WTC11 (cell line): Measurements from ENCODE around the gene C19orf85. TPM values are rescaled to one million over a fixed set of nuclear protein-coding genes. Genes with fewer than 3 reads are reported as not detected.
"Not testable (repeated sequence)": the region's sequence is repeated elsewhere in the genome, so short reads cannot be mapped to it uniquely, and the experiment has no call there.

ENCODE experiments used
- ATAC-seq: fragments of 200-7000 bp; cut with Tn5 transposase; 2 replicates; pipeline ENCODE4 v1.10.0; 2021; ENCODE audit warnings: mild to moderate bottlenecking, moderate library complexity
- CTCF ChIA-PET: fragments of 300-600 bp; sonication (Branson Sonifier 250); formaldehyde crosslinking; loops from one replicate; lab custom pipeline; 2021; ENCODE audit warnings: antibody characterized with exemption; lab: Charles Lee
- POLR2A ChIA-PET: fragments of 350-600 bp; sonication (Branson Sonifier 250); formaldehyde crosslinking; loops from one replicate; lab custom pipeline; 2021; ENCODE audit warnings: antibody characterized with exemption; lab: Charles Lee
- DNase-seq: peaks from one replicate; pipeline ENCODE4 v3.0.0; 2021; ENCODE audit warnings: low spot score
- H3K27ac Mint-ChIP-seq: 2 replicates; pipeline ENCODE4 v1.8.0; 2021; ENCODE audit warnings: mixed read lengths
- H3K27me3 Mint-ChIP-seq: 2 replicates; pipeline ENCODE4 v1.8.0; 2021; ENCODE audit warnings: low read depth, mild to moderate bottlenecking, moderate library complexity, mixed read lengths
- H3K36me3 Mint-ChIP-seq: 2 replicates; pipeline ENCODE4 v1.8.0; 2021; ENCODE audit warnings: mixed read lengths
- H3K4me1 Mint-ChIP-seq: 2 replicates; pipeline ENCODE4 v1.8.0; 2022; ENCODE audit warnings: mixed read lengths
- H3K4me3 Mint-ChIP-seq: 2 replicates; pipeline ENCODE4 v1.8.0; 2021; ENCODE audit warnings: mild to moderate bottlenecking, moderate library complexity, mixed read lengths
- H3K9me3 Mint-ChIP-seq: 2 replicates; pipeline ENCODE4 v1.8.0; 2021; ENCODE audit warnings: mixed read lengths
- ETV6 ChIP-seq: sonication (generic); formaldehyde crosslinking; IDR thresholded peaks from 2 replicates; pipeline ENCODE4 v1.8.1; 2022; ENCODE audit warnings: mild to moderate bottlenecking, missing genetic modification reagents
- GRHL2 ChIP-seq: fragments of 250-450 bp; sonication (Bioruptor Pico); IDR thresholded peaks from 2 replicates; pipeline ENCODE4 v1.8.0; 2022; ENCODE audit warnings: mild to moderate bottlenecking, moderate library complexity; ENCODE audit not compliant: insufficient replicate concordance, severe bottlenecking
- GTF2I ChIP-seq: fragments of 250-450 bp; sonication (Bioruptor Pico); conservative IDR thresholded peaks from 2 replicates; pipeline ENCODE4 v1.4.0; 2021; ENCODE audit warnings: mild to moderate bottlenecking
- IRF2 ChIP-seq: sonication (generic); formaldehyde crosslinking; IDR thresholded peaks from 2 replicates; pipeline ENCODE4 v1.8.0; 2022; ENCODE audit warnings: low read depth, missing genetic modification reagents, borderline replicate concordance
- JAZF1 ChIP-seq: fragments of 250-450 bp; sonication (Bioruptor Pico); IDR thresholded peaks from 2 replicates; pipeline ENCODE4 v1.9.0; 2021; ENCODE audit warnings: moderate library complexity, mild to moderate bottlenecking, inconsistent platforms
- KAT7 ChIP-seq: sonication (generic); formaldehyde crosslinking; IDR thresholded peaks from 2 replicates; pipeline ENCODE4 v1.8.1; 2023; ENCODE audit warnings: missing genetic modification reagents, mild to moderate bottlenecking, borderline replicate concordance
- MYBL2 ChIP-seq: sonication (generic); formaldehyde crosslinking; IDR thresholded peaks from 2 replicates; pipeline ENCODE4 v1.8.1; 2023; ENCODE audit warnings: mild to moderate bottlenecking, moderate library complexity, missing genetic modification reagents
- NR1H2 ChIP-seq: sonication (generic); formaldehyde crosslinking; IDR thresholded peaks from 2 replicates; pipeline ENCODE4 v1.9.0; 2021; ENCODE audit warnings: mild to moderate bottlenecking, moderate library complexity, missing genetic modification reagents
- RELA ChIP-seq: sonication (generic); formaldehyde crosslinking; IDR thresholded peaks from 2 replicates; pipeline ENCODE4 v1.8.1; 2022; ENCODE audit warnings: missing genetic modification reagents, mild to moderate bottlenecking, borderline replicate concordance
- RORB ChIP-seq: fragments of 250-450 bp; sonication (Bioruptor Pico); IDR thresholded peaks from 2 replicates; pipeline ENCODE4 v1.9.0; 2021; ENCODE audit warnings: mild to moderate bottlenecking
- SOX15 ChIP-seq: fragments of 250-450 bp; sonication (Bioruptor Pico); IDR thresholded peaks from 2 replicates; pipeline ENCODE4 v1.9.0; 2021; ENCODE audit warnings: mild to moderate bottlenecking
- TEAD1 ChIP-seq: sonication (generic); formaldehyde crosslinking; IDR thresholded peaks from 2 replicates; pipeline ENCODE4 v1.8.0; 2022; ENCODE audit warnings: mild to moderate bottlenecking, missing genetic modification reagents
- ZBTB21 ChIP-seq: sonication (generic); formaldehyde crosslinking; IDR thresholded peaks from 2 replicates; pipeline ENCODE4 v1.8.1; 2023; ENCODE audit warnings: mild to moderate bottlenecking, missing genetic modification reagents, borderline replicate concordance
- ZNF121 ChIP-seq: sonication (generic); formaldehyde crosslinking; IDR thresholded peaks from 2 replicates; pipeline ENCODE4 v1.8.0; 2023; ENCODE audit warnings: missing genetic modification reagents
- ZNF416 ChIP-seq: fragments of 250-450 bp; sonication (Bioruptor Pico); IDR thresholded peaks from 2 replicates; pipeline ENCODE4 v1.9.0; 2021; ENCODE audit warnings: mild to moderate bottlenecking, inconsistent platforms
- total RNA-seq: library from RNA; stranded (reverse); gene quantifications from 3 replicates; pipeline ENCODE4 v1.2.3, GENCODE V29; 2021
- TF ChIP-seq, protein P1 (sequence below): sonication (generic); formaldehyde crosslinking; IDR thresholded peaks from 2 replicates; pipeline ENCODE4 v1.8.0; 2022; ENCODE audit warnings: mild to moderate bottlenecking, missing genetic modification reagents
- TF ChIP-seq, protein P2 (sequence below): sonication (generic); formaldehyde crosslinking; IDR thresholded peaks from 2 replicates; pipeline ENCODE4 v1.8.0; 2022; ENCODE audit warnings: mild to moderate bottlenecking, missing genetic modification reagents
- TF ChIP-seq, protein P3 (sequence below): sonication (generic); formaldehyde crosslinking; IDR thresholded peaks from 2 replicates; pipeline ENCODE4 v1.8.1; 2023; ENCODE audit warnings: mild to moderate bottlenecking, missing genetic modification reagents, moderate library complexity
- TF ChIP-seq, protein P4 (sequence below): sonication (generic); formaldehyde crosslinking; IDR thresholded peaks from 2 replicates; pipeline ENCODE4 v1.8.1; 2023; ENCODE audit warnings: mild to moderate bottlenecking, missing genetic modification reagents, borderline replicate concordance
- TF ChIP-seq, protein P5 (sequence below): sonication (generic); formaldehyde crosslinking; IDR thresholded peaks from 2 replicates; pipeline ENCODE4 v1.8.0; 2022; ENCODE audit warnings: mild to moderate bottlenecking, missing genetic modification reagents
- TF ChIP-seq, protein P6 (sequence below): sonication (generic); formaldehyde crosslinking; IDR thresholded peaks from 2 replicates; pipeline ENCODE4 v1.8.1; 2023; ENCODE audit warnings: mild to moderate bottlenecking, missing genetic modification reagents, moderate library complexity

The C19orf85 gene
- total RNA-seq, 1 experiment from 2014 or later: 2.2 TPM

DNA sequence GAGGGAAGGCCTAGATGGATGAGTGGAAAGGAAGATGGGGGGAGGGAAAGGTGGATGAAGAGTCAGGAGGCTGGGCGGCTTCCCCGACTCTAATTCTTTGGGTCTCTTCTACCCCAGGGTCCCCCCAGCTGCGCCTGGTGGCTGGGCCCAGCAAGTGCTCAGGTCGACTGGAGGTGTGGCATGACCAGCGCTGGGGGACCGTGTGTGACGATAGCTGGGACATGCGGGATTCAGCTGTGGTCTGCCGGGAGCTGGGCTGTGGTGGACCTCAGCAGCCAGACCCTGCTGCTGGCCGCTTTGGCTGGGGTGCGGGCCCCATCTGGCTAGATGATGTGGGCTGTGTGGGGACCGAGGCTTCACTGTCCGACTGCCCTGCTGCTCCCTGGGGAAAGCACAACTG is 33.2 kb upstream of the C19orf85 start (continued):
- TF ChIP-seq SOX15 (CRISPR knock-in tag) (no peak), GRHL2 (CRISPR knock-in tag) (no peak)
- TF ChIP-seq, protein P1, sequence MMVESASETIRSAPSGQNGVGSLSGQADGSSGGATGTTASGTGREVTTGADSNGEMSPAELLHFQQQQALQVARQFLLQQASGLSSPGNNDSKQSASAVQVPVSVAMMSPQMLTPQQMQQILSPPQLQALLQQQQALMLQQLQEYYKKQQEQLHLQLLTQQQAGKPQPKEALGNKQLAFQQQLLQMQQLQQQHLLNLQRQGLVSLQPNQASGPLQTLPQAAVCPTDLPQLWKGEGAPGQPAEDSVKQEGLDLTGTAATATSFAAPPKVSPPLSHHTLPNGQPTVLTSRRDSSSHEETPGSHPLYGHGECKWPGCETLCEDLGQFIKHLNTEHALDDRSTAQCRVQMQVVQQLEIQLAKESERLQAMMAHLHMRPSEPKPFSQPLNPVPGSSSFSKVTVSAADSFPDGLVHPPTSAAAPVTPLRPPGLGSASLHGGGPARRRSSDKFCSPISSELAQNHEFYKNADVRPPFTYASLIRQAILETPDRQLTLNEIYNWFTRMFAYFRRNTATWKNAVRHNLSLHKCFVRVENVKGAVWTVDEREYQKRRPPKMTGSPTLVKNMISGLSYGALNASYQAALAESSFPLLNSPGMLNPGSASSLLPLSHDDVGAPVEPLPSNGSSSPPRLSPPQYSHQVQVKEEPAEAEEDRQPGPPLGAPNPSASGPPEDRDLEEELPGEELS (CRISPR knock-in tag): no peak

DNA sequence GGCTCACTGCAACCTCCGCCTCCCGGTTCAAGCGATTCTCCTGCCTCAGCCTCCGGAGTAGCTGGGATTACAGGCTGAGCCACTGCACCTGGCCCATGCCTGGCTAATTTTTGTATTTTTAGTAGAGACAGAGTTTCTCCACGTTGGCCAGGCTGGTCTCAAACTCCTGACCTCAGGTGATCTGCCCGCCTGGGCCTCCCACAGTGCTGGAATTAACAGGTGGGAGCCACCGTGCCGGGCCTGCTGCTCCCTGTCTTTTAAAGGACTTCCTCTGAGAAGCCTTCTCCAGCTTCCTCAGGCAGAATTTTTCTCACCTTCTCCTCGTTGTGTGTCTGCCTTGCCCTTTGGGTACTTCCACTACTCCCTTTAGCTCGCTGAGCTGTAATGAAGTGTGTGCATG is 32.3 kb upstream of the C19orf85 start:
- ChIA-PET POLR2A (interaction anchor here (1.3 kb wide), 1 partner anchor 109 kb away, joined by 3 read pairs; no protein-coding TSS in a partner anchor), CTCF (interaction anchor here (2.4 kb wide), 1 partner anchor 29 kb away, joined by 13 read pairs; no protein-coding TSS in a partner anchor)
- H3K4me1 Mint-ChIP-seq, DNase-seq, H3K27ac Mint-ChIP-seq, H3K4me3 Mint-ChIP-seq, H3K9me3 Mint-ChIP-seq, H3K36me3 Mint-ChIP-seq, ATAC-seq: not testable (repeated sequence)
- peaks cover 48% of the 10 kb centered on the region for H3K27me3 Mint-ChIP-seq

DNA sequence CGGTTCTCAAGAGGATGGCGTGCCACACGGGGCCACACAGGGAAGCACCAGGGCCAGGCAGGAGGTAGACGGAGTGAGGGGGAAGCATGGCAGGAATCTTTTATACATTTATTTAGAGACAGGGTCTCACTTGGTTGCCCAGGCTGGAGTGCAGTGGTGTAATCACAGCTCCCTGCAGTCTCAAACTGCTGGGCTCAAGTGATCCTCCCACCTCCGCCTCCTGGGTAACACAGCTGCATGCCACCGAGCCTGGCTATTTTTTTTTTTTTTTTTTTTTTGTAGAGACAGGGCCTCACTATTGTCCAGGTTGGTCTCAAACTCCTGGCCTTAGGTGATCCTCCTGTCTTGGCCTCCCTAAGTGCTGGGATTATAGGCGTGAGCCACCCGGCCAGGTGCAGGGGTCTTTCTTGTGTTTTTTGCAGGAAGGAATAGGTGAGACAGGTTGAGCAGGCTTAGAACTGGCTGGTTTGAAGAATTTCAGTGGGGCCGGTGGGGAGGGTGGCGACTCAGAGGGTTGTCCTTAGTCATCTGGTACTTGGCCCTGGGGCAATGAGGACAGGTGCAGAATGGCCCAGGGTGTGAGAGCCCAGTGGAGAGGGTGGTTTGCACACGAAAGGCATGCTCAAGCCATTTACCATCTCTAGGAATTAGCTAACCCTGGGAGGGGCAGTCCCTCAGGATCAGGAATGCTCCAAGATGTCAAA is 31.2 kb upstream of the C19orf85 start:
- no peaks in the 10 kb centered on the region for H3K9me3 Mint-ChIP-seq
- H3K4me1 Mint-ChIP-seq: no peaks in the 10 kb centered on the region; the same call in 1 of the 2 replicates
- TF ChIP-seq, protein P2, sequence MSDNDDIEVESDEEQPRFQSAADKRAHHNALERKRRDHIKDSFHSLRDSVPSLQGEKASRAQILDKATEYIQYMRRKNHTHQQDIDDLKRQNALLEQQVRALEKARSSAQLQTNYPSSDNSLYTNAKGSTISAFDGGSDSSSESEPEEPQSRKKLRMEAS (CRISPR knock-in tag): no peak
- TF ChIP-seq NR1H2 (CRISPR knock-in tag) (no peak), RELA (CRISPR knock-in tag) (no peak), ETV6 (CRISPR knock-in tag) (no peak)
- TF ChIP-seq, protein P3, sequence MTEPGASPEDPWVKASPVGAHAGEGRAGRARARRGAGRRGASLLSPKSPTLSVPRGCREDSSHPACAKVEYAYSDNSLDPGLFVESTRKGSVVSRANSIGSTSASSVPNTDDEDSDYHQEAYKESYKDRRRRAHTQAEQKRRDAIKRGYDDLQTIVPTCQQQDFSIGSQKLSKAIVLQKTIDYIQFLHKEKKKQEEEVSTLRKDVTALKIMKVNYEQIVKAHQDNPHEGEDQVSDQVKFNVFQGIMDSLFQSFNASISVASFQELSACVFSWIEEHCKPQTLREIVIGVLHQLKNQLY (CRISPR knock-in tag): no peak
- no peak overlapping the region for H3K27ac Mint-ChIP-seq
- ATAC-seq: no peak
- ChIA-PET CTCF (interaction anchor here (1.3 to 1.6 kb wide), 2 partner anchors 8 to 28 kb away, joined by 4 to 5 read pairs; no protein-coding TSS in a partner anchor), POLR2A (interaction anchor here (1.3 kb wide), 1 partner anchor 110 kb away, joined by 3 read pairs; no protein-coding TSS in a partner anchor)
- no peaks in the 10 kb centered on the region for H3K36me3 Mint-ChIP-seq
- peaks cover 37% of the 10 kb centered on the region for H3K27me3 Mint-ChIP-seq
- H3K4me3 Mint-ChIP-seq: no peak overlapping the region
- DNase-seq: no peak

DNA sequence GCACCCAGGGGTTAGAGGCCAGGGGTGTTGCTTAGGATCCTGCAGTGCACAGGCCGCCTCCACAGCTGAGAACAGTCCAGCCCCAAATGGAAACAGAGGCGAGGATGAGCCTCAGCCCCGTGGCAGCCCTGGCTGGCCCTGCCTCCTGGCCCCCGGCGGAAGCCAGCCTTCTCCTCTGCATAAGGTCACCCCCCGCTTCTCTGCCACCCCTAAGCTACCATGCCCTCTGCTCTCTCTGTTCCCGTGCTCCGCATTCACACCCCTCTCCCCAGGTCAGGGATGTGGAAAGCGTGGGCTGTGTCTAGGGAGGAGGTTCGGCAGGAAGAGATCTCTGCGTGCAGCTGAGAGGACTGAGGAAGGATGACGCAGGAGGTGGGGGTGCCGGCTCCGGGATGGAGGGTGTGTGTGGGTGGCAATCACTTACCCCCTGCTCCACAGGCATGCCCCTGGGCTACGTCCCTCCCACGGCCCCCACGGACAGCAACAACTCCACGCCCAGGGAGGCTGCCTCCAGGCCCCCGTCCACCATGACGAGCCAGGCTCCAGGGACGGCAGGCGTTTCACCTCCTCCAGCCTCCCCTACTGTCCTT is 29.7 kb upstream of the C19orf85 start:
- no peak for ATAC-seq
- DNase-seq: no peak
- Mint-ChIP-seq H3K27me3 (peaks cover 23% of the 10 kb centered on the region), H3K36me3 (no peaks in the 10 kb centered on the region), H3K4me3 (no peak overlapping the region), H3K4me1 (no peaks in the 10 kb centered on the region; the same call in 1 of the 2 replicates), H3K27ac (no peak overlapping the region), H3K9me3 (no peaks in the 10 kb centered on the region)
- ChIA-PET POLR2A (no interaction called here), CTCF (interaction anchor here (1.2 to 13.5 kb wide), 3 partner anchors 9 to 27 kb away, joined by 3 to 96 read pairs (median 4); partner anchors contain the start of gene NAT14)
- no peak for TF ChIP-seq ZNF121
- TF ChIP-seq TEAD1 (CRISPR knock-in tag): no peak
- TF ChIP-seq RORB: no peak
- TF ChIP-seq, protein P4, sequence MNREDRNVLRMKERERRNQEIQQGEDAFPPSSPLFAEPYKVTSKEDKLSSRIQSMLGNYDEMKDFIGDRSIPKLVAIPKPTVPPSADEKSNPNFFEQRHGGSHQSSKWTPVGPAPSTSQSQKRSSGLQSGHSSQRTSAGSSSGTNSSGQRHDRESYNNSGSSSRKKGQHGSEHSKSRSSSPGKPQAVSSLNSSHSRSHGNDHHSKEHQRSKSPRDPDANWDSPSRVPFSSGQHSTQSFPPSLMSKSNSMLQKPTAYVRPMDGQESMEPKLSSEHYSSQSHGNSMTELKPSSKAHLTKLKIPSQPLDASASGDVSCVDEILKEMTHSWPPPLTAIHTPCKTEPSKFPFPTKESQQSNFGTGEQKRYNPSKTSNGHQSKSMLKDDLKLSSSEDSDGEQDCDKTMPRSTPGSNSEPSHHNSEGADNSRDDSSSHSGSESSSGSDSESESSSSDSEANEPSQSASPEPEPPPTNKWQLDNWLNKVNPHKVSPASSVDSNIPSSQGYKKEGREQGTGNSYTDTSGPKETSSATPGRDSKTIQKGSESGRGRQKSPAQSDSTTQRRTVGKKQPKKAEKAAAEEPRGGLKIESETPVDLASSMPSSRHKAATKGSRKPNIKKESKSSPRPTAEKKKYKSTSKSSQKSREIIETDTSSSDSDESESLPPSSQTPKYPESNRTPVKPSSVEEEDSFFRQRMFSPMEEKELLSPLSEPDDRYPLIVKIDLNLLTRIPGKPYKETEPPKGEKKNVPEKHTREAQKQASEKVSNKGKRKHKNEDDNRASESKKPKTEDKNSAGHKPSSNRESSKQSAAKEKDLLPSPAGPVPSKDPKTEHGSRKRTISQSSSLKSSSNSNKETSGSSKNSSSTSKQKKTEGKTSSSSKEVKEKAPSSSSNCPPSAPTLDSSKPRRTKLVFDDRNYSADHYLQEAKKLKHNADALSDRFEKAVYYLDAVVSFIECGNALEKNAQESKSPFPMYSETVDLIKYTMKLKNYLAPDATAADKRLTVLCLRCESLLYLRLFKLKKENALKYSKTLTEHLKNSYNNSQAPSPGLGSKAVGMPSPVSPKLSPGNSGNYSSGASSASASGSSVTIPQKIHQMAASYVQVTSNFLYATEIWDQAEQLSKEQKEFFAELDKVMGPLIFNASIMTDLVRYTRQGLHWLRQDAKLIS (CRISPR knock-in tag): no peak
- TF ChIP-seq, protein P5, sequence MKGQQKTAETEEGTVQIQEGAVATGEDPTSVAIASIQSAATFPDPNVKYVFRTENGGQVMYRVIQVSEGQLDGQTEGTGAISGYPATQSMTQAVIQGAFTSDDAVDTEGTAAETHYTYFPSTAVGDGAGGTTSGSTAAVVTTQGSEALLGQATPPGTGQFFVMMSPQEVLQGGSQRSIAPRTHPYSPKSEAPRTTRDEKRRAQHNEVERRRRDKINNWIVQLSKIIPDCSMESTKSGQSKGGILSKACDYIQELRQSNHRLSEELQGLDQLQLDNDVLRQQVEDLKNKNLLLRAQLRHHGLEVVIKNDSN: no peak
- no peak for TF ChIP-seq ZNF416
- no peak for TF ChIP-seq GTF2I (CRISPR knock-in tag)
- TF ChIP-seq, protein P6, sequence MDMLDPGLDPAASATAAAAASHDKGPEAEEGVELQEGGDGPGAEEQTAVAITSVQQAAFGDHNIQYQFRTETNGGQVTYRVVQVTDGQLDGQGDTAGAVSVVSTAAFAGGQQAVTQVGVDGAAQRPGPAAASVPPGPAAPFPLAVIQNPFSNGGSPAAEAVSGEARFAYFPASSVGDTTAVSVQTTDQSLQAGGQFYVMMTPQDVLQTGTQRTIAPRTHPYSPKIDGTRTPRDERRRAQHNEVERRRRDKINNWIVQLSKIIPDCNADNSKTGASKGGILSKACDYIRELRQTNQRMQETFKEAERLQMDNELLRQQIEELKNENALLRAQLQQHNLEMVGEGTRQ: no peak
- TF ChIP-seq JAZF1 (CRISPR knock-in tag): no peak
- TF ChIP-seq ZBTB21 (CRISPR knock-in tag): no peak
- TF ChIP-seq KAT7: no peak
- TF ChIP-seq MYBL2 (CRISPR knock-in tag): no peak
- no peak for TF ChIP-seq IRF2
